AG04449 (cell line): ENCODE data around the gene NRG2.
A peak's percentile ranks its signal among the peaks of the same experiment; 100 is the strongest.

Experiments
- CTCF ChIA-PET: fragments of 350-600 bp; formaldehyde crosslinking; extraction: SDS; loops from one replicate; lab custom pipeline; 2021; ENCODE audit warnings: antibody characterized with exemption; lab: Yijun Ruan, JAX
- POLR2A ChIA-PET: fragments of 400-600, 350-600 bp; formaldehyde crosslinking; extraction: SDS; loops from one replicate; lab custom pipeline; 2020; ENCODE audit warnings: antibody characterized with exemption, inconsistent platforms; lab: Yijun Ruan, JAX
- DNase-seq: peaks from one replicate; pipeline ENCODE4 v3.0.0-alpha.2; 2010; ENCODE audit warnings: low read depth, low spot score
- H3K4me3 ChIP-seq: 2 replicates; pipeline ENCODE4 v1.5.1; 2011; ENCODE audit warnings: low read depth, mild to moderate bottlenecking, control low read depth, low read length
- CTCF ChIP-seq: IDR thresholded peaks from one replicate; pipeline ENCODE4 v1.5.1; 2011; ENCODE audit warnings: mild to moderate bottlenecking, moderate library complexity, low read length, control low read depth, inconsistent platforms; ENCODE audit not compliant: insufficient read depth; ENCODE audit errors: missing control alignments

Gene NRG2

GRCh38 chr5:140042643-140043507, at the start of gene NRG2:
Gene NRG2 (minus strand): TSS chr5:140043299.
- TF ChIP-seq CTCF, result peak; percentile 85
- POLR2A ChIA-PET, result no interaction called here
- no peak for DNase-seq
- CTCF ChIA-PET, result interaction anchor here (0.6 to 2.6 kb wide), 13 partner anchors 8 to 212 kb away, joined by 3 to 7 read pairs (median 4); no protein-coding TSS in a partner anchor
- H3K4me3 ChIP-seq, result peak within 1 kb of the TSS; percentile 63

- ChIA-PET POLR2A (no interaction called here), CTCF (interaction anchor here (1.0 kb wide), 1 partner anchor 54 kb away, joined by 3 read pairs; no protein-coding TSS in a partner anchor)
- no peak overlapping the region for H3K4me3 ChIP-seq
- TF ChIP-seq CTCF, result no peak
- no peak for DNase-seq
Measured at GRCh38 chr5:140090251-140090650, 47.2 kb upstream of the NRG2 start.

GRCh38 chr5:140084541-140084940, 41.4 kb upstream of the NRG2 start:
- no peak overlapping the region for H3K4me3 ChIP-seq
- ChIA-PET CTCF (interaction anchor here (1.1 to 3.0 kb wide), 5 partner anchors 9 to 61 kb away, joined by 3 to 19 read pairs (median 6); no protein-coding TSS in a partner anchor), POLR2A (no interaction called here)
- DNase-seq, result no peak
- TF ChIP-seq CTCF, result no peak

GRCh38 chr5:140083650-140084049, 40.6 kb upstream of the NRG2 start:
- no peak overlapping the region for H3K4me3 ChIP-seq
- no peak for DNase-seq
- CTCF ChIA-PET, result interaction anchor here (1.0 to 3.0 kb wide), 4 partner anchors 11 to 62 kb away, joined by 3 to 19 read pairs (median 4); no protein-coding TSS in a partner anchor
- no peak for TF ChIP-seq CTCF
- POLR2A ChIA-PET, result no interaction called here

GRCh38 chr5:140083120-140083519, 40.0 kb upstream of the NRG2 start:
- CTCF ChIA-PET, result interaction anchor here (1.0 to 3.0 kb wide), 4 partner anchors 10 to 62 kb away, joined by 3 to 19 read pairs (median 4); no protein-coding TSS in a partner anchor
- no peak for DNase-seq
- no peak overlapping the region for H3K4me3 ChIP-seq
- TF ChIP-seq CTCF, result no peak
- POLR2A ChIA-PET, result no interaction called here

- no peak for DNase-seq
Measured at GRCh38 chr5:140076788-140077187, 33.7 kb upstream of the NRG2 start.

More at GRCh38 chr5:140076788-140077187, 33.7 kb upstream of the NRG2 start:
- no peak for TF ChIP-seq CTCF
- H3K4me3 ChIP-seq, result no peak overlapping the region
- POLR2A ChIA-PET, result no interaction called here
- CTCF ChIA-PET, result interaction anchor here (0.9 to 11.4 kb wide), 12 partner anchors 15 to 278 kb away, joined by 3 to 288 read pairs (median 6); no protein-coding TSS in a partner anchor
